IMR-90 (cell line): Measurements from ENCODE around the gene CRYBA1. TPM values are rescaled to one million over a fixed set of nuclear protein-coding genes. Genes with fewer than 3 reads are reported as not detected.

Source experiments
- ELK1 ChIP-seq: fragments of 150-350 bp; IDR thresholded peaks from 2 replicates; pipeline ENCODE4 v1.6.1; 2016; ENCODE audit warnings: low read depth, mild to moderate bottlenecking, low read length, moderate library complexity, borderline replicate concordance
- MAZ ChIP-seq: IDR thresholded peaks from 2 replicates; pipeline ENCODE4 v1.6.1; 2012; ENCODE audit warnings: low read depth, mild to moderate bottlenecking, low read length, improper control_type of control experiment, moderate library complexity, borderline replicate concordance
- SMC3 ChIP-seq: fragments of 150-350 bp; IDR thresholded peaks from 2 replicates; pipeline ENCODE4 v1.6.1; 2016; ENCODE audit warnings: low read depth, mild to moderate bottlenecking, antibody characterized with exemption, low read length, moderate library complexity
- polyA plus RNA-seq, 3 experiments: library from polyadenylated mRNA; depleted of rRNA; stranded (reverse); fragments of >200 nt; gene quantifications; 2 replicates each; pipeline ENCODE4 v1.2.3, GENCODE V29; 2012; ENCODE audit warnings: low replicate concordance in 1 of 3
- total RNA-seq: library from RNA; depleted of rRNA; stranded (reverse); fragments of >200 nt; gene quantifications from 2 replicates; pipeline ENCODE4 v1.2.3, GENCODE V29; 2012

CRYBA1 gene
- total and polyA plus RNA-seq, 2 of the 4 experiments (the other 2 are of a cell fraction), result not detected

GRCh38 chr17:29240968-29241963 lies 5.4 kb upstream of the CRYBA1 start (continued):
- TF ChIP-seq ELK1 (no peak), MAZ (no peak), SMC3 (peak; percentile 17; the same call in 1 of the 2 replicates)
